HS-27A (cell line): ENCODE results near the gene RARRES1.
A peak's percentile ranks its signal among the peaks of the same experiment; 100 is the strongest.
"Not testable (repeated sequence)": the region's sequence is repeated elsewhere in the genome, so short reads cannot be mapped to it uniquely, and the experiment has no call there.

Source experiments
- DNase-seq: peaks from one replicate; pipeline ENCODE4 v3.0.0-alpha.2; 2012; ENCODE audit warnings: low read depth, missing footprints

RARRES1 gene

GRCh38 chr3:158696618-158697017 lies 35.6 kb downstream of the RARRES1 start:
- DNase-seq: no peak

GRCh38 chr3:158693866-158694456 lies 38.3 kb downstream of the RARRES1 start:
- not testable (repeated sequence) for DNase-seq

GRCh38 chr3:158685159-158685558 lies 47.1 kb downstream of the RARRES1 start:
- DNase-seq: no peak

GRCh38 chr3:158683230-158683962 lies 48.9 kb downstream of the RARRES1 start:
- DNase-seq: no peak

- no peak for DNase-seq
Observed at GRCh38 chr3:158680861-158681260, 51.4 kb downstream of the RARRES1 start.

GRCh38 chr3:158679547-158680000 lies 52.7 kb downstream of the RARRES1 start:
- no peak for DNase-seq

GRCh38 chr3:158678687-158679086 lies 53.6 kb downstream of the RARRES1 start:
- no peak for DNase-seq

- no peak for DNase-seq
Observed at GRCh38 chr3:158672215-158673176, 59.8 kb downstream of the RARRES1 start, which contains the start of gene LXN. Gene LXN (minus strand): TSS chr3:158672648. CDS start chr3:158672478, 170 bp downstream.

- no peak for DNase-seq
Observed at GRCh38 chr3:158671821-158672214, 60.4 kb downstream of the RARRES1 start.

- DNase-seq: no peak
Observed at GRCh38 chr3:158668506-158668905, 63.8 kb downstream of the RARRES1 start.

GRCh38 chr3:158666416-158666815 lies 65.8 kb downstream of the RARRES1 start:
- DNase-seq: no peak

GRCh38 chr3:158663832-158664231 lies 68.4 kb downstream of the RARRES1 start:
- no peak for DNase-seq

GRCh38 chr3:158663246-158663645 lies 69.0 kb downstream of the RARRES1 start:
- no peak for DNase-seq

- DNase-seq: no peak
Observed at GRCh38 chr3:158660711-158661110, 71.5 kb downstream of the RARRES1 start.

- peak; percentile 23 for DNase-seq
Observed at GRCh38 chr3:158659454-158660237, 72.6 kb downstream of the RARRES1 start.

GRCh38 chr3:158658889-158659288 lies 73.4 kb downstream of the RARRES1 start:
- DNase-seq: no peak

GRCh38 chr3:158652463-158652862 lies 79.8 kb downstream of the RARRES1 start:
- no peak for DNase-seq

GRCh38 chr3:158651192-158651591 lies 81.1 kb downstream of the RARRES1 start:
- DNase-seq: no peak

- DNase-seq: no peak
Observed at GRCh38 chr3:158649791-158650190, 82.5 kb downstream of the RARRES1 start.
